ENCODE data around the gene MAPK14. TPM values are rescaled to one million over a fixed set of nuclear protein-coding genes. Genes with fewer than 3 reads are reported as not detected.

The MAPK14 gene
- total and polyA plus RNA-seq, 2 donors (not counting 3 experiments of a cell fraction or from before 2014, with no cell fraction given), result 33.3 to 54.1 TPM

- H3K4me3 ChIP-seq (replicated peaks in 1 of 3; ENCODE audit: insufficient read depth in 1 of 3, low read depth in 1 of 3, low read length in 3 of 3), result no peak overlapping the region
- ChIA-PET CTCF (interaction anchor here (0.6 to 3.9 kb wide), 17 partner anchors 8 to 244 kb away, joined by 3 to 25 read pairs (median 3); no protein-coding TSS in a partner anchor), POLR2A (interaction anchor here (1.9 kb wide), 1 partner anchor 10 kb away, joined by 8 read pairs; no protein-coding TSS in a partner anchor)
- no peak overlapping the region for H3K27ac ChIP-seq (ENCODE audit: insufficient read depth, low read depth, low read length)
- peak; percentile 80 for FAIRE-seq
- no peaks in the 10 kb centered on the region for H3K36me3 ChIP-seq (ENCODE audit: control insufficient read depth in 2 of 2, extremely low read depth in 1 of 2, insufficient read depth in 2 of 2, low read length in 2 of 2)
- H3K9me1 ChIP-seq (replicated peaks; ENCODE audit: control insufficient read depth, extremely low read depth, insufficient read depth, low read length), result no peaks in the 10 kb centered on the region
- H3K4me2 ChIP-seq (ENCODE audit: insufficient read depth, low read length), result no peak overlapping the region
- no peak overlapping the region for H3K9ac ChIP-seq (replicated peaks; ENCODE audit: extremely low read depth, insufficient read depth, low read length)
- no peaks in the 10 kb centered on the region for H3K27me3 ChIP-seq (ENCODE audit: control insufficient read depth in 2 of 2, insufficient read depth in 2 of 2, low read length in 2 of 2)
- BruUV-seq (replicated peaks), result no TSS peak
- no peaks in the 10 kb centered on the region for H3K9me3 ChIP-seq (replicated peaks; ENCODE audit: control insufficient read depth, insufficient read depth, low read length)
- H3K4me1 ChIP-seq (ENCODE audit: control insufficient read depth, extremely low read depth, insufficient read depth, low read length), result peaks cover 18% of the 10 kb centered on the region
- no peaks in the 10 kb centered on the region for H3K79me2 ChIP-seq (ENCODE audit: control insufficient read depth, insufficient read depth, low read length)
- no peak overlapping the region for H2AFZ ChIP-seq (ENCODE audit: low read depth, low read length)
- H4K20me1 ChIP-seq (replicated peaks; ENCODE audit: control insufficient read depth, extremely low read depth, insufficient read depth, low read length), result no peaks in the 10 kb centered on the region
- TF ChIP-seq JUN (IDR thresholded peaks at IDR 0.05; ENCODE audit: borderline replicate concordance, insufficient read depth, insufficient read length, low read depth) (no peak), FOS (IDR thresholded peaks at IDR 0.05; ENCODE audit: borderline replicate concordance, insufficient read depth, low read length) (peak; percentile 17), MYC (IDR thresholded peaks at IDR 0.05; ENCODE audit: low read depth, low read length) (peak; percentile 26)
- intact Hi-C loops (cut with micrococcal nuclease), result no loop called here
- dilution Hi-C loops (cut with MboI; ENCODE audit: extremely low pct_ligation_motif_present, low sequenced_read_pairs), result no loop called here
- peak; percentile 63 for DNase-seq (ENCODE audit: low read depth, low spot score)
Measured at GRCh38 chr6:36120979-36121786, 93.6 kb downstream of the MAPK14 start.

- Histone ChIP-seq H3K27me3 (ENCODE audit: control insufficient read depth in 2 of 2, insufficient read depth in 2 of 2, low read length in 2 of 2) (no peaks in the 10 kb centered on the region), H2AFZ (ENCODE audit: low read depth, low read length) (no peak overlapping the region), H3K4me3 (replicated peaks in 1 of 3; ENCODE audit: insufficient read depth in 1 of 3, low read depth in 1 of 3, low read length in 3 of 3) (no peak overlapping the region), H3K27ac (ENCODE audit: insufficient read depth, low read depth, low read length) (no peak overlapping the region), H3K9ac (replicated peaks; ENCODE audit: extremely low read depth, insufficient read depth, low read length) (no peak overlapping the region), H3K9me3 (replicated peaks; ENCODE audit: control insufficient read depth, insufficient read depth, low read length) (no peaks in the 10 kb centered on the region), H4K20me1 (replicated peaks; ENCODE audit: control insufficient read depth, extremely low read depth, insufficient read depth, low read length) (no peaks in the 10 kb centered on the region), H3K9me1 (replicated peaks; ENCODE audit: control insufficient read depth, extremely low read depth, insufficient read depth, low read length) (no peaks in the 10 kb centered on the region), H3K79me2 (ENCODE audit: control insufficient read depth, insufficient read depth, low read length) (no peaks in the 10 kb centered on the region), H3K4me1 (ENCODE audit: control insufficient read depth, extremely low read depth, insufficient read depth, low read length) (peaks cover 25% of the 10 kb centered on the region), H3K4me2 (ENCODE audit: insufficient read depth, low read length) (no peak overlapping the region), H3K36me3 (ENCODE audit: control insufficient read depth in 2 of 2, extremely low read depth in 1 of 2, insufficient read depth in 2 of 2, low read length in 2 of 2) (no peaks in the 10 kb centered on the region)
- POLR2A ChIA-PET, result interaction anchor here (1.9 kb wide), 1 partner anchor 9 kb away, joined by 8 read pairs; no protein-coding TSS in a partner anchor
- CTCF ChIA-PET, result interaction anchor here (0.6 to 3.9 kb wide), 17 partner anchors 9 to 238 kb away, joined by 3 to 25 read pairs (median 3); no protein-coding TSS in a partner anchor
- intact Hi-C loops (cut with micrococcal nuclease), result no loop called here
- no peak for TF ChIP-seq FOS (IDR thresholded peaks at IDR 0.05; ENCODE audit: borderline replicate concordance, insufficient read depth, low read length)
- TF ChIP-seq GATA2 (IDR thresholded peaks at IDR 0.05; ENCODE audit: insufficient read depth, insufficient read length, low read depth, low read length), result no peak
- TF ChIP-seq JUN (IDR thresholded peaks at IDR 0.05; ENCODE audit: borderline replicate concordance, insufficient read depth, insufficient read length, low read depth), result no peak
- TF ChIP-seq POLR2AphosphoS5 (IDR thresholded peaks at IDR 0.05; ENCODE audit: insufficient read depth, low read depth, low read length), result no peak
- no peak for TF ChIP-seq MAX (IDR thresholded peaks at IDR 0.05; ENCODE audit: insufficient read depth, insufficient read length)
- TF ChIP-seq CTCF (IDR thresholded peaks at IDR 0.05; ENCODE audit: extremely low read depth in 1 of 2, insufficient read depth in 1 of 2, low read depth in 1 of 2, low read length in 2 of 2), result no peak
- no peak for TF ChIP-seq MYC (IDR thresholded peaks at IDR 0.05; ENCODE audit: low read depth, low read length)
- no peak for TF ChIP-seq POLR2A (IDR thresholded peaks at IDR 0.05; ENCODE audit: low read depth, low read length)
- no peak for TF ChIP-seq EZH2 (IDR thresholded peaks at IDR 0.05; ENCODE audit: borderline replicate concordance, low read depth, low read length, severe bottlenecking)
- DNase-seq (ENCODE audit: low read depth, low spot score) (no peak), FAIRE-seq (no peak)
- no TSS peak for BruUV-seq (replicated peaks)
- dilution Hi-C loops (cut with MboI; ENCODE audit: extremely low pct_ligation_motif_present, low sequenced_read_pairs), result no loop called here
Measured at GRCh38 chr6:36121787-36122494, 94.3 kb downstream of the MAPK14 start.
